AG09309 (cell line): ENCODE results near the gene CNOT6.

Experiments used
- DNase-seq: peaks from one replicate; pipeline ENCODE4 v3.0.0-alpha.2; 2010; ENCODE audit warnings: low read depth
- H3K4me3 ChIP-seq: 2 replicates; pipeline ENCODE4 v1.5.1; 2011; ENCODE audit warnings: mild to moderate bottlenecking, low read depth, low read length, moderate library complexity; ENCODE audit not compliant: control insufficient read depth
- CTCF ChIP-seq: IDR thresholded peaks from 2 replicates; pipeline ENCODE4 v1.5.1; 2011; ENCODE audit warnings: mild to moderate bottlenecking, low read depth, low read length, inconsistent platforms; ENCODE audit not compliant: insufficient read depth, control insufficient read depth; ENCODE audit errors: missing control alignments

The CNOT6 gene

DNA sequence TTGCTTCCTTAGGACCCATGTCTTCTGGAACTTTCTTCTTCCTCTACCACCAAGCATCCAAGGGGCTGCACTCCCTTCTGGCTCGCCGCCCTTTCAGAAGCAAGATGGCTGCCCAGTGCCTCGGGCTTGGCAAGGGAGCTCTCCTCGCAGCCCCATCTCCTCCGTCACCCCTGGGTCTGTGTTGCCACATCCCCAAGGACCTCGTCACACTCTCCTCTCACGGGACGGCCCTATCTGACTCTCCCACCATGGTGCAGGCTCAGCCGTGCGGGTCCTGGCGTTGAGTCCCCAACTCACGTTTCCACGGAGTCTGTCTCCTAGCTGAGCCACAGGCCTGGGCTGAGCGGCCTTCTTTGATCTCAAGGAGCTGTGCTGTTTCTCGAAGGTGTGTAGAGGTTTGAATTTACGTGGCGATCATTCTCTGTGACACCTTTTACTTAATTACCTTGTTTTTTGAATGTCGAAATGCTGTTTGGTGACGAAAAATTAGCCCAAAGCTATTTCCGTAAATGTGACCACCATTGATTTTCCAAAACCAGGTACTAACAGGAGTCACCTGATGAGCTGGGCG is 112.1 kb downstream of the CNOT6 start:
- TF ChIP-seq CTCF = no peak
- no peak overlapping the region for H3K4me3 ChIP-seq
- no peak for DNase-seq

DNA sequence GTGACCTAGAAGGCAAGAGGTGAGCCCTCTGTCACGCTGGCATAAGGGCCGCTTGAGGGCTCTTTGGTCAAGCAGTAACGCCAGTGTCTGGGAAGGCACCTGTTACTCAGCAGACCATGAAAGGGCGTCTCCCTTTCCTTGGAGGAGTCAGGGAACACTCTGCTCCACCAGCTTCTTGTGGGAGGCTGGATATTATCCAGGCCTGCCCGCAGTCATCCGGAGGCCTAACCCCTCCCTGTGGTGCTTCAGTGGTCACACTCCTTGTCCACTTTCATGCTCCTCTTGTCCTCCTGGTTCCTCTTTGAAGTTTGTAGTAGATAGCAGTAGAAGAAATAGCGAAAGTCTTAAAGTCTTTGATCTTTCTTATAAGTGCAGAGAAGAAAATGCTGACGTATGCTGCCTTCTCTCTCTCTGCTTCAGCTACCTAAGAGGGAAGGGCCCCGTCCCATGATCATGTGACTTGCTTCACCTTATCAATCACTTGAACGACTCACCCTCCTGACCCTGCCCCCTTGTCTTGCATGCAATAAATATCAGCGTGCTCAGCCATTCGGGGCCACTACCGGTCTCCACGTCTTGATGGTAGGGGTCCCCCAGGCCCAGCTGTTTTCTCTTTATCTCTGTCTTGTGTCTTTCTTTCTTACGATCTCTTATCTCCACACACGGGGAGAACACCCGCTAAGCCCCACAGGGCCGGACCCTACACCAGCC is 113.8 kb downstream of the CNOT6 start:
- H3K4me3 ChIP-seq = no peak overlapping the region
- no peak for DNase-seq
- TF ChIP-seq CTCF = no peak

DNA sequence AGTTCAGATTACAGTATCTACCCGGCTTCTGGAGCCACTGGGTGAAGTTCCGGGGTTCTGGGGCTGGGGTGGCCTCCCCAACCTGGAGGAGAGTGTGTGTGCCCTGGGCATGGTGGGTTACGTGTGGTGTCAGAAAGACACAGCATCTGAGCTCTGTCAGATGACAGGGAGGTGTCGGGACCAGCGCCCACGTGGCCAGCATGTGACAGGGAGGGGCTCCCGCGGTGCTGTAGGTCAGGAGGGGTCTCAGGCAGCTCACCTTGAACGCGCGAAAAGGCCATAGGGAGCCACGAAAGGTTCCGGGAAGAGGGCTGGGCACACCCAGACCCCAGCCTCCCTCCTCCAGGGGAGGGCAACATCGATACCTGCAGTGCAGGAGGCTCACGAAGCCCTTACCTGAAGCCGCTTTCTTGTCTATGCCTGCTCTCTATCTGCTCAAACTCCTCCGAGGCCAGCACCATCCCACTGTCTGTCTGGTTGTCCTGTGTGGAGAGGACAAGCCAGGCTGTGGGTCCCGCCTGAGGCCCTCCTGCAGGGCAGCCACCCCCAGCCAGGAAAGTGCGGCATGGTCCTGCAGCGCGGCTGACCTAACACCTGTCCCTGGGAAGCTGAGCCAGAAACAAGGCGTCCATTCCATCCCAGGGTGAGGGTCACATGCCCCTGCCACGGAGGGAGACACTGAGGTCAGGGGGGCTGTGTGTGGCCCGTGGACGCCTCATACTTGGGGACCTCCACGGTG is 114.6 kb downstream of the CNOT6 start:
- H3K4me3 ChIP-seq = no peak overlapping the region
- TF ChIP-seq CTCF = no peak
- no peak for DNase-seq

GRCh38 chr5:180609386-180609785 is 115.2 kb downstream of the CNOT6 start:
- no peak for TF ChIP-seq CTCF
- H3K4me3 ChIP-seq = no peak overlapping the region
- no peak for DNase-seq

DNA sequence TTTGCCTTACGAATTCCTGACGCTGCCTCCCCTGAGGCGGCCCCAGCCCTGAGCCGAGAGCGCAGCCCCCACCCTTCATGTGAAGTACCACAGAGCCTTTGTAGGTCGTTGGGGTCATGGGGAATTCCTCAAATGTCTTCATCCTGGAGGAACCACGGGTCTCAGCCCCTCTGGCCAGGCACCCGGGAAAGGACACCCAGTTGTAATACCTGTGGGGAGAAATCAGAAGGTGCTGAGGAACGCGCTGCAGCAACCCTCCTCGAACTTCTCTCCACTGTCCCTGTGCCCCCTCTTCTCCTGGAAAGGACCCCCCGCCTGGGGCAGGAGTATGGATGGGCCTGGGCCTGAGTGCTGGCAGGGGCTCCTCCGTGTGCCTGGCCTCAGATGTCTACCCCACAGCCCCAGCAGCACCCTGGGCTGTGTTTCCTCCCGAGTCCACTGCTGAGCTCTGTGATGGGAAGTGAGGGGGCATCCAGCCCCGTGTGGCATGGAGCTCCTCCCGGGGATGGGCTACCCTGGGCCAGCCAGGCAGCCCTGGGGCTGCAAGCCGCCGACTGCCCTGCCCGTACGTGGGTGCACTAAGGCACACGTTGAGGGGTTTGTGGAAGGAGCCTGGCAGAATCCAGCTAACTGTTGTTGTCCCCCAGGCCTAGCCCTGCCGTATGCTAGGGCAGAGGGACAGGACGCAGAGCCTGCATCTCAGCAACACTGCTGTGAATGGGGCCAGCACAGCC is 115.8 kb downstream of the CNOT6 start:
- no peak for DNase-seq
- H3K4me3 ChIP-seq = no peak overlapping the region
- no peak for TF ChIP-seq CTCF

DNA sequence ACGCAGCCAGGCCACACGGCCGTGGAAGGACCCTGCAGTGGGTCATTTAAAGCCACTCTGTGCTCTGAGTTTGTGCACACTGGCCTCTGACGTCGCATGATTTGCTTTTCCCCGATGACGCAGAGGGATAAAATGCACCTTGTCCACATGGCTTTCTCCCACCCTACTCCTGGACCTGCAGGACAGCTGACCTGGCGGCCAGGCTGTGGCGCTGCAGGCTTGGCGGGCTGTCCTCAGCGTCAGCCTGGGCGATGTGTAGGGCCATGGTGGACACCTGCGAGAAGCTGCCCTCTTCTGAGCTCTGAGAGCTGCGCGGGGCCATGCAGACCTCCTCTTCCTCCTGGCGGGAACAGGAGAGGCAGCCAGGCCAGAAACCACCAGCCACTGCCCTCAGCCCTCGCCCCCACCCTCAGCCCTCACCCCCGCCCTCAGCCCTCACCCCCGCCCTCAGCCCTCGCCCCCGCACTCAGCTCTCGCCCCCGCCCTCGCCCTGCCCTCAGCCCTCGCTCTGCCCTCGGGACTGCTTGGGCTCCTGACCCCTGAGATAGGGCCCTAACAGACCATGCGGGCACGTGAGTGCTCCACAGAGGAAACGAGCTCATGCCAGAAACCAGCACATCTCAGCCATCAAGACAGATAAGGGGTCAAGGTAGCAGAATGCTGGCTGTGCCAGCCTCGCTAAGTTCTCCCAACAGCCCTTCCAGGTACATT is 117.1 kb downstream of the CNOT6 start:
- TF ChIP-seq CTCF = no peak
- no peak for DNase-seq
- H3K4me3 ChIP-seq = no peak overlapping the region
